SHP77 (cell line): ENCODE results near the gene GNA12.
A peak's percentile ranks its signal among the peaks of the same experiment; 100 is the strongest.

Source experiments
- DNase-seq, 2 experiments: peaks; one replicate each; lab custom pipeline; 2025; lab: John Stamatoyannopoulos, UW

GNA12 gene, protein sequence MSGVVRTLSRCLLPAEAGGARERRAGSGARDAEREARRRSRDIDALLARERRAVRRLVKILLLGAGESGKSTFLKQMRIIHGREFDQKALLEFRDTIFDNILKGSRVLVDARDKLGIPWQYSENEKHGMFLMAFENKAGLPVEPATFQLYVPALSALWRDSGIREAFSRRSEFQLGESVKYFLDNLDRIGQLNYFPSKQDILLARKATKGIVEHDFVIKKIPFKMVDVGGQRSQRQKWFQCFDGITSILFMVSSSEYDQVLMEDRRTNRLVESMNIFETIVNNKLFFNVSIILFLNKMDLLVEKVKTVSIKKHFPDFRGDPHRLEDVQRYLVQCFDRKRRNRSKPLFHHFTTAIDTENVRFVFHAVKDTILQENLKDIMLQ

DNA sequence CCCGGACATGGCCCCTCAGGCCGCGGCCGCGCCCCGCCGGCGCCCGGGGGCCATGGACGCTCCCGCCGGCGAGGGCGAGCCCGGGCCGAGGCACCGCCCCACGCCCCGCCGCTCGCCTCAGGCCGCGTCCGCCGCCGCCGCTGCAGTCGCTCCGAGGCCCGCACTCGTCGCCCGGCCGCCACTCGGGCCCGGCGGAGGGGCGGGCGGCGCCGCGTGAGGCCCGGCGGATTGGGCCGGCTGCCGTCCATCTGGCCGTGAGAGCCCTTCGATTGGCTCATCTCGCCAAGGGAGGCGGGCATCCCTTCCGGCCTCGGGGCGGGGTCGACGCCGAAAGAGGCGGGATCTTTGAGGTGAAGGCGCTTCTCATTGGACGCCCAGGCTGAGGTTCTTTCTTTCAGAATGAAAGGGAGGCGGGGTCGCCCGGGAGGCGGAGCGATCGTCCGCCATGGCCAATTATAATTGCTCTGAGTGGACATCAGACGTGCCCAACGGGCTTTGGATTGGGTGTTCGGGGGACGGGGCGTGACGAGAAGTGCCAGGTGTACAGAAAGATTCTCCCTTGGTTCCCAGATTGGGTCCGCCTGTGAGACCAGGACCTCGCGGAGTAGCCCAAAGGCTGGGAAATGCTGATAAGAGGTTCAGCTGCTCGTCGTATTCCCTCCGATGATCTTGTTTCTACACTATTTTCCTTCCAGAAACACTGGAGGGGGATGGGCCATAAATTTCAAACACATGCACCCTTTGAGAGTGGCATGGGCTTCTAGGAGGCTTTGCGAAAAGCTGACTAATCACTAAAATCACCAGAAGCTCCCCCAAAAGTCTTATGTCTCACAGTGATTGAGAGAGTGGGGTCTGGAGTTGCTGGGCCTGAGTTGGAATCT lies at the start of gene GNA12:
Gene GNA12, minus strand, starts transcription at position 156 of the 881 bp plus-strand sequence. Its CDS starts 147 bp downstream, at position 9.
- DNase-seq: peak; percentile 100

DNA sequence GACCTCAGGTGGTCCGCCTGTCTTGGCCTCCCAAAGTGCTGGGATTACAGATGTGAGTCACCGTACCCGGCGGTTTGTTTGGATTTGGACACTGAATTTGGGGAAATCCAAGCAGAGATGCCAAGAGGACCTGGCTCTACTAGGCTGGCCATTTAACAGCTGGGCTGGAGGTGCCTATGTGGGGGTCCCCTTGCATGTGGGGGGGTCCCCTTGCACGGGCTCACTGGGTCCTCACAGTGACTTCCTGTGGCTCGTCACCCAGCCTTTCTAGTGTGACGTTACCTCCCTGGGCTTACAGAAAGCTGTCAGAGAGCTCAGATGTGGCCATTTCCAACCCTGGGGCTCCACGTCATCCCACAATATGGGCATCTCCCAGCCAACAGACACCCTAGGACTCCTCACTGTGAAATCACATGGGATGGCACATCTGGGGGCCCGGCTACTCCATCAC lies 49.3 kb upstream of the GNA12 start:
- DNase-seq: no peak

DNA sequence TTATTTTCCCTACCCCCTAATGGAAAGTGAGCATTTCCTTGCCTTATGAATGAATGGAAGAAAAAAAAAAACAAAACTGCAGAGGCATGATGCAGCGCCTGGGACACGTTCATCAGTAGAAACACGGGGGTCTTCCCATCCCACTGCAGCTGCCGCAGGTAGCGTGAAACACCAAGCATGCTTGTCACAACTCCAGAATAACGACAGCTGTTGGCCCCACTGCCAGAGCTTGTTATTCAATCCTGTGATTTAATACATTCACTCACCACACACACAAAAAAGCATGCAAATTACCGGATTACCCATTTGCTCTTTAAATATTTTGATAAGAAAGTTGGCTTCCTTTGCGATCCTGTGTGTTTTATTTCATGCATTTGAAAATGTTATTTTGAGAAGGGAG lies 48.4 kb upstream of the GNA12 start:
- no peak for DNase-seq

DNA sequence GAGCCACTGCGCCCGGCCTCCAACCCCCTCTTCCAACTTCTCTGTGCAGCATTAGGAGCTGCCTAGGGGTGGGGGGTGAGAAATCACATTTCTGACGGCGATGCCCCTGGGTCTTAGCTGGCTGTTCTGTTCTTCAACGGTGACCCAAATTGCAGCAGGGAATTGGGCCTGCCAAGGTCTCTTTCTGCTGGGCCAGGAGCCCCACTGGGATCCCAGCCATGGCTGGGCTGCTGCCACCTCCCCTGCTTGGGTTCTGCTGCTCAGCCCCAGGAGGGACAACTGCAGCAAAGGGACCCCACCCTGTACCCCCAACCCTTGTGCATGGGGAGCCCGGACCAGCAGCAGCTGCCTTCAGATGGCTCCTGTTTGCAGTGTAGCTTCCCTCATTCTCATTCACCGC lies 43.7 kb upstream of the GNA12 start:
- DNase-seq: no peak

DNA sequence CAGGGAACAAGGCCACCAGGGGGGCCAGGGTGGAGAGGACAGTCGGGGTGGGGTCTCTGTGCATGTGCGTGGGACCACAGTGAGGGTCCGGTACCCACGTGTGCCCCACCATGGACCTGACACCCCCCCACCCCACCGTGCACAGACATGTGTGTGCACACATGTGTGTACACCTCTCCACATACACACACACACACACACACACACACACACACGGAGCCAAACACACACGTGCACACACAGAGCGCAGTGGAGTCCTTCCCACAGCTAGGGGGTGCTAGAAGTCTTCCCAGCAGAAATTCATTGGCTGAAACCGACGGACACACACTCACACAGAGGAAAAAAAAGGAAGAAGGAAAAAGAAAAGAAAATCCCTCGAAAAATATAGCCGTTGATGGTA lies 42.8 kb upstream of the GNA12 start:
- DNase-seq: peak; percentile 79 to 82

DNA sequence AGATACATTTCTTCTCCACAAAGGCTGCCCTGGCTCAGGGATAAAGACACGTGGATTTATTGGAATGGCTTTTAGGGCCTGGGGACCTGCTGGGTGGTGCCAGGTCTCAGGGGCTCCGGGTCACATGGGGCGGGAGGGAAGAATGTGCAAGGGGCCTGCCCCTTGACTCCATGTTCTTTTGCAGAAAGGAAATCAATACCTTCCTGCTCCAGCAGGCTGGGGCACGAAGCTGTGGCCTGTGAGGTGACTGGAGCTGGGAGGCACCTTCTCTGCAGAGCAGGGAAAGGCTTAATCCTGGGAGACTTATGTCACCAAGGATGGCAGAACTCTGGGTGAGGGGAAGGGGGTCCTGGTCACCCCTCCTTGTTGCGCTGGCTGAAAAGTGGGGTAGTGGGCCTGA lies 42.3 kb upstream of the GNA12 start:
- DNase-seq: no peak

DNA sequence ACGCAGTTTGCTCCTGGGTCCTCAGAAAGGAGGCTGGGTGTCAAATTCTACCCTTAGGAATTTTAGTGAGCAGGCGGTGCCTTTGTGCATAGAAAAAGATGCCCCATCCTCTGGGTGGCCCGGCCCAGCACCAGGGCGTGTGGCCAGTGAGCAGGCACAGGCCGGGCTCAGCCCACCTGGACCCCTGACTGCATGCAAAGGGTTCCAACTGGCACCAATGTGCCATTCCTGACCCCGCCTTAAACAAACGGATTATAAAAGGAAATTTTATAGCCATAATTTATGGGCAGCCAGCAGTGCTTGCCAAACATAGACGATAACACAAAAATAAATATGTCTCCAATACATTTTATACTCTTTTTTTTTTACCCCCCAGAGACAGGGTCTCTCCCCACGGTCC lies 40.1 kb upstream of the GNA12 start:
- no peak for DNase-seq

DNA sequence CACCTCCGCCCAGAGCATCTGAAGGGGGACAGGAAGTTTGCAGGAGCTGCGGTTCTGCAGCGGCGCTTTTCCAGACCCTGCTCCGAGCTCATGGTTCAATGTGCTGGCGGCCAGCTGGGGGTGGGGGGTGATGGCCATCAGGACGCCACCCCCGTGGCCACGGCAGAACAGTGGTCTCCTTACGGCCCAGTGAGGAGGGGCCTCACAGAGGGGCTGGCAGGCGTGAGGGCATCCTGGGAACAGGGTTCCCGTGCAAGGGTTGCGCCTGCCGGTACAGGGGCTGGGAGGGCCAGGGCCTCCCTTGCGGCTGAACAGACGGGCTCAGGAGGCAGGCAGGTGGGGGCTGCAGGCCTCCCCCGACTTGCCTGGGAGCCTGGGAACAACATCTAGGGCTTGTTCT lies 39.0 kb upstream of the GNA12 start:
- no peak for DNase-seq

DNA sequence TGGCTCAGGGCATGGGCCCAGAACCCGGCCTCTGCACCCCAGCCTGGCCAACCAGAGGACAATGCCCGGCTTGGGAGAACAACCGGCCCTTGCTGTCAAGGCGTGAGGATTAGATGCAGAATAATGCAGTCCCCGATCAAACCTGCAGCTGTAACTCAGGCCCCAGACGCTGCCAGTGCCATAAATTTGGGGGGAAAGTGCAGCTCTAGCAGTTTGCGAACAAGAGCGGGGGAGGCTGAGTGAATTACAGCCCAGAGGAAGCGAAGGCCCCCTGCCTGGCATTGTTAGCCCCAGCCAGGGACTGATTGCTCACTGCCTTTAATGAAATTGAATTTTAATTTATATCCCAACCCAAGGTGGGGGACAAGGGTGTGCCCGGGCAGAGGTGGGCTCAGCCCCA lies 38.0 kb upstream of the GNA12 start:
- no peak for DNase-seq

DNA sequence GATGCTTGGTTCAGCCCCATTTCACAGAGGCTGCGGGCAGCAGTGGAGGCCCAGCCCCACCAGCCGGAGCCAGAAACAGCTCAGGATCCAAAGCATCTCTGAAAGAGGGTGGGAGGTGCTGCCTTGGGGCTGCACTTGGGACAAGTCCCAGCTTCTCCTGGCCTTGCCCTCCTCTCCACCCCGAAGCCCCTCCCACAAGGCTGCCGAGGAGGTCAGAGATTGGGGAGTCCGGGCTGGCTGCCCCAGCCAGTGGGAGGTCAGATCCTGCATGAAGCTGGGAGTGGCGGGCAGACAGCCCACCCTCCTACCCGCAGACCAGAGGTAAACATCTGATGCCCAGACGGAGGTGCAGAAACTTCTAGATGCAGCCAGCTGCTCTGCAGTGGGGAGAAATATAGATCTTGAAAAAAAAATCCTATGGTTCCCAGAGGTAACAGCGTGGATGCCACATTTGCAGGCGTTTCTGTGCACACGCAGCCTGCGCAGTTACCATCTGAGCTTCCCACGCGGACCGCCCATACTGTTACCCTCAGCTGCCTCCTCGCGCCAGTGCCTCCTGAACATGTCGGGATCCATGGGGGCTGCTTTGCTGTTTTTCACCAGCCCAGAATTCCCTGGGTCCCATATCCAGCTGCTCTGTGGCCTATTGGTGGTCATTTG lies 36.9 kb upstream of the GNA12 start:
- no peak for DNase-seq

DNA sequence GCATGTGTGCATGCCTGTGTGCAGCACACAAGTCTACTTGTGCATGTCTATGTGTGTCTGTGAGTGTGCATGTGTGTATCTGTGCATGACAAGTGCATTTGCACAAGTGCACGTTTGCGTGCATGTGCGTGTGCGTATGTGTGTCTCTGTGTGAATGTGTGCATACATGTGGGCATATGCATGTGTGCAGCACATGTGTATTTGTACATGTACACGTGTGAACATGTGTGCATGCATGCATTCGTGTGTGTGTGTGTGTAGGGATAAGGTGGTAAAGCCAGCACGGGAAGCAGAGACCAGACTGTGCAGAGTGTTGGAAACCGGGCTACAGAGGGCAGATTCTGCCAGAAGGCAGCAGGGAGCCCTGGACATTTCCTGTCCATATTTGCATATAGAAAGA lies 35.9 kb upstream of the GNA12 start:
- no peak for DNase-seq

DNA sequence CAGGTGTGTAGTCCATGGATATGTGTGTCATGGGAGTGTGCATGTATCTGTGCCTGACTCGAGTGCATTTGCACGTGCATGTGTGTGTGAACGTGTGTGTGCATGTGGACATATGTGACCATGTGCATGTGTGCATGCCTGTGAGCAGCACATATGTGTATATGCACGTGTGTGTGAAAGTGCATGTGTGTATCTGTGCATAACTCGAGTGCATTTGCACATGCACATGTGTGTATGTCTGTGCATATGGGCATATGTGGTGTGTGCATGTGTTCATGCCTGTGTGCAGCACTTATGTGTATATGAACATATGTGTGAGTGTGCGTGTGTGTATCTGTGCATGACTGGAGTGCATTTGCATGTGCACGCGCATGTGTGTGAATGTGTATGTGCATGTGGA lies 35.2 kb upstream of the GNA12 start:
- DNase-seq: no peak

DNA sequence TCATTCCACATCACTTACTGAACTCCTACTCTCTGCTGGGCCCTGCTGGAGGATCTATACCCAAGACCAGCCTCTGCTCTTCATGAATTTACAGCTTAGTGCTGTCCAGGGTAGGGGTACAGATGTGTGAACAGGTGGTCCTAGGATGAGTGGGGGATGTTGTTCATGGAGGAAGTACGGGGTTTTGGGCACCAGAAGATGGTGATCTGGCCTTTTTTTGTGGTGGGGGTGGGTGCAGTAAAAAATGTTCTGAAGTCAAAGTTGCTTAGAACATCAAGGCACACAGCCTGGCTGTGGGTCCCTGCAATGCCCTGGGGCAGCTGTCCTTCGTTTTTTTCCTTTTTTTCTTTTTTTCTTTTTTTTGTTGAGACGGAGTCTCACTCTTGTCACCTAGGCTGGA lies 34.2 kb upstream of the GNA12 start:
- DNase-seq: no peak

DNA sequence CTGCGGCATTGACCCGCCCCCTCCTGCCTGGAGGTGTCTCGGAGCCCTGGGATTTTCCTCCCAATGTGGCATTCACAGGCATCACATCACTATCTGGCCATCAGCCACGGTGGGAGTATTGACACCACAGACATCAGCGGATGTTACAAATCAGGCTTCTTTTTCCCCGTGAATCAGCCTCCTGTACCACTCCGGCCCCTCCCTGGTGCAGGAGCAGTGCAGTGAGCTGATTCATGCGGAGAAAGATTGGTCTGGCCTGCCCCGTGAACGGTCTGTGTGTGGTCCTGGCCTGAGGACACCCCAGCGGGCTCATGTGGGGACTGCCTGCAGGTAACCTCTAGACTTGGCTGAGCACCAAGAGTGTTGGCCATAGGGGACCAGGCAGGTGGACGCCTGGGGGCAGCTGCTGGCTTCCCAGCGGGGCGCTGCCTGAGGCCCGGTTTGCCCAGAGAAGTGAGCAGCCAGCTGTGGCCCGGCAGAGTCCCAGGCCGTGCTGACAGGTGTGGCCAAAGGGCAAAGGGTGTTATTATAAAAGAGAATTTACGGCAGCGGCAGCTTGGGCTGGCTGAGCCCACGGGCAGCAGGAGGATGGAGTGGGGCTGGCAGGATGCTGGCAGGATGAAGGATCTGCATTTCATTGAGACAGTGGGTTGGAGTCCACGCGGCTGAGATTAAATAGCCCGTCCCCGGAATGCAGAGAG lies 32.1 kb upstream of the GNA12 start:
- DNase-seq: peak; percentile 55 to 77

DNA sequence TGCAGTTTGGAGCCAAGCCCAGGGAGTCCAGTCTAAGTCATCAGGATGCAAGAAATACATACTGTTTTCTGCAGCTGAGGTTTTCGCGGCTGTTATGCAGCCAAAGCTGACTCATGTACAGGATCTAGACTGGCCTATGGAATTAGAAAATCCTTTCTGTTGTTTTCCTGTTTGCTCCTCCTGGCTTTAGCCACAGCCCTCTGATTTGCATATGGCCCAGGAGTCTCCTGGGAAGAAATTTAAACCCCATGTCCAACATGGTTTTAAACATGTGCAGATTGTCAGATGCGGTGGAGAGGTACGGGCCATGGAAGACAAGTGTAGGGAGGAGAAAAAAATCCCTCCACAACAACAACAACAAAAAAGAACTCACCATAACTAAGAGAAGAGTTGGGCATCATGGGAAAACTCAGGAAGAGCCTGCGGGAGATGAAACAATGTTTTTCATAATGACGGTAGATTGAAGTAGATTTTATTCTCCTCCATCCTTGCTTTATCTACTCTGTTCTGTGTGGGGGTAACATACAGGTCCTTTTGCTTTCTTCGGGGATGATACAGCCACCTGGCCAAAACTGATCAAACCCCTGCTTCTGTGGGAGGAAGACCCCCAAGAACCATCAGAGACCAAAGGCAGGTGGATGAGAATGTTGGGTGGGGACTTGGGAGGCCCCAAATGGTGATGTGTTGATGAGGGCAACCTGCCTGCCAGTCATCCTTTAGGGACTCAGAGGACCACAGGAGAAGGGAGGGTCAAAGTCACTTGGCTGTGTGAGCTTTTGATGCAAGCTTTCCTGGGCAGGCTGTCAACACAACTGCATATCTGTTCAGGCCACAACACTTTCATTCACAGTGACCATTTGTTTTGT lies 29.8 kb upstream of the GNA12 start:
- peak; percentile 79 to 81 for DNase-seq

DNA sequence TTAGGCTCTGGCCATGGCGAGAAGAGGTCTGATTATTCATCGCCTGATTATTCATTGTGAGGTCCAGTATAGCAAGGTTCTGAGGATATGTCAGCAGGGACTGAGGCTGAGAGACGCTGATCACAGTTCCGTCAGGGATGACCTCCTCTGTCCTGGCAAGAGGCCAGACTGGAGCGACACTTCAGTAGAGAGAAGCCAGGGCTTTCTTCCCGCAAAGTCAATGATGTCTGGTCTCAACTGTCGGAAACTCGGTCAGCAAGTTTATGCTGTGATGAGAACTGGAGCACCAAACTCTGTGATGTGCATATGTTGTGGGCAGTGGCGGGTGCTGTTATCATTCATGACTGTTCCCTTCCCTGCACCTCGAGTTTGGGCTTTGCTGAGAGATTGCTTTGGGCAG lies 29.0 kb upstream of the GNA12 start:
- DNase-seq: peak; percentile 56 to 65

DNA sequence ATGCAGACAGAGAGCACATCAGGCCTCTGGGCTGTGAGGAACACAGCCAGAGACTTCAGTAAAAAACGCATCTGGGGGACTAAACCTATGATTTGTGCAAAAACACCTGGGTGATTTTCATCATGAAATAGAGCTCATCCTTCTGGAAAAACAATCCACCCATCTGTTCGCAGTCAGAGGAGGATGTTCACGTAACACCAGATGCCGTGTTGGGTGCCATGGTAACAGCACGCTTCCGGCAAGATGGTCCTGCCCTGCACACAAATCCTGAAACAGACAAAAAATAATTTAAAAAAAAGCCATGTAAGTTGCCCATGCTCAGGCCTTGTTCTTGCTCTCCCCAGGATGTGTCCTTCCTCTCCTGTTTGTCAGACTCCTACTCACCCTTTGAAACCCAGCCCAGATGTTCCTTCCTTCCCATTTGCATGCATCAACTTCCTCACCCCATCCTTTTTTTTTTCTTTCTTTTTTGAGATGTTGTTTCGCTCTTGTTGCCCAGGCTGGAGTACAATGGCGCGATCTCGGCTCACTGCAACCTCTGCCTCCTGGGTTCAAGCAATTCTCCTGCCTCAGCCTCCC lies 28.3 kb upstream of the GNA12 start:
- no peak for DNase-seq

DNA sequence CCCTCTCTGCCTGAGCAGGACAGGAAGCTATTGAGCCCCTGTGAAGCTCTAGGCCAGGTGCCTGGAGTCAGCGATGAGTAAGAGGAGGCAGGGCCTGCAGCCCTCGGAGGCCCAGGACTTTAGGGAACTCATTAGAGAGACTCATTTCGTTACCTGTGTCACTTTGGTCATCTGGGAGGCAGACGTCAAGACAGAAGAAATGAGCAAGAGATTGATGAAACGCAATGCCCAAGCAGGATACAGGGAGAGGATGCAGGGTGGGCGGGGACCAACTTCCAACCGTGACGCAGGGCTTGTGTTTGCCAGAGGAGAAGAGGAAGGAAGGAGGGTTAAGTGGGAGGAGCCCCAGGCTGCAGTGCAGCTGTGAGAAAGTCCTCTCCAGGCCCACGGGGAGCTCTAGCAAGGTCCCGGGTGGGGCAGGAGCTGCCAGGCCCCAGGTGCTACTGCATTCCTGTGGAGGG lies 26.4 kb upstream of the GNA12 start:
- DNase-seq: peak; percentile 69 to 79

DNA sequence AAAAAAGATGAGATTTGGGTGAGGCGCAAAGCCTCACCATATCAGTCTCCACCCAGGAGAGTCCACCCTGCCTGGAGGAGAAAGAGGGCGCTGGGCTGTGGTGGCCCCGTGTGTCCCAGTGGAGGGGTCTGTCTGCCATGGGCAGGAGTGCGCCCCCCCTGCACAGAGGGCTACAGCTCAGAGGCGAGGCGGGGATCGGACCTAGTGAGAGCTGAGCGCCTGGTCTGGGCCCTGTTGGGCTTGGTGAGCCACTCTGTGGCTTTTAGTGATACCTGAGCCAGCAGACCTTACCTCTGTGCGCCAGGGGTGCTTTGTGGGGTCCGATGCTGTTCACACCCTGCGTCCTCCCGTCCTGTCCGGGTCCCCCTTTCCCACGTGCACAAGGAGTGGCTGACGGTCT lies 25.9 kb upstream of the GNA12 start:
- DNase-seq: no peak

DNA sequence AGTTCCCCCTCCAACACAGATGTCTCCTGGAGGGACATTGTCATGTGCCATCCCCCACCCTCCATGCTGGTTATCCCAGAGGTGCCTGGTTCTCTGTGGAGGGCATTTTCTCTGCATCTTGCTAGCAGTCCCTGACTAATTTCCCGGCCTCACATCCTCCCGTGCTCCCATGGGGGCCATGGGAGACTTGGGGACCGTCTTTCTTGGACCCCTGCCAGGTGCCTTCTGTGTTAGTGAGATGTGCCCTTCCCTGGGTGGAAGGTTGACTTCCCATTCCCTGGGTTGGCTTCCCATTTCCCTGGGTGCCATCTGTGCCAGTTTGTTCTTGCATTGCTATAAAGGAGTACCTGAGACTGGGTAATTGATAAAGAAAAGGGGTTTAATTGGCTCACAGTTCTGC lies 22.5 kb upstream of the GNA12 start:
- no peak for DNase-seq
